NCI-H526 treated with DMSO at 0.1 percent for 48 hours (cell line): ENCODE results near the gene KAT6B.

Experiments
- DNase-seq: peaks from one replicate; lab custom pipeline; 2025; lab: John Stamatoyannopoulos, UW

Gene KAT6B

DNA sequence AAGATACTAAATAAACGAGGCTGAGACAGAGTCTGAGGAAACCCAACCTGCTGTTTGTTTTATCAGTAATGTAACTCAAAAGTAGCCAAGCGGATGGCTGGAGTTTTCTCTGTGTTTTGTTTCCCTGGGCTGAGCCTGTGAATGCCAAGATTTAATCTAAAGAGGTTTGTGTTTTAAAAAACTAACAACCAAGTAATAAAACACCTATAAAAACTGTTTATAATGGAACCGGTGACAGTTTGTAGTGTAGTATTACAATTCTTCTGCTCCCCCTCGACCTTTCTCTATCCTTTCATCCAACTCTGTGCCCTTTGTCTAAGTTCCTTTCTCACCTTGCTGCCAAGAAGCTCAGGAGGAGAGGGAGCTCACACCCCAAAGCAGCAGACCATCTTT, 2.6 kb upstream of the KAT6B start:
- no peak for DNase-seq

DNA sequence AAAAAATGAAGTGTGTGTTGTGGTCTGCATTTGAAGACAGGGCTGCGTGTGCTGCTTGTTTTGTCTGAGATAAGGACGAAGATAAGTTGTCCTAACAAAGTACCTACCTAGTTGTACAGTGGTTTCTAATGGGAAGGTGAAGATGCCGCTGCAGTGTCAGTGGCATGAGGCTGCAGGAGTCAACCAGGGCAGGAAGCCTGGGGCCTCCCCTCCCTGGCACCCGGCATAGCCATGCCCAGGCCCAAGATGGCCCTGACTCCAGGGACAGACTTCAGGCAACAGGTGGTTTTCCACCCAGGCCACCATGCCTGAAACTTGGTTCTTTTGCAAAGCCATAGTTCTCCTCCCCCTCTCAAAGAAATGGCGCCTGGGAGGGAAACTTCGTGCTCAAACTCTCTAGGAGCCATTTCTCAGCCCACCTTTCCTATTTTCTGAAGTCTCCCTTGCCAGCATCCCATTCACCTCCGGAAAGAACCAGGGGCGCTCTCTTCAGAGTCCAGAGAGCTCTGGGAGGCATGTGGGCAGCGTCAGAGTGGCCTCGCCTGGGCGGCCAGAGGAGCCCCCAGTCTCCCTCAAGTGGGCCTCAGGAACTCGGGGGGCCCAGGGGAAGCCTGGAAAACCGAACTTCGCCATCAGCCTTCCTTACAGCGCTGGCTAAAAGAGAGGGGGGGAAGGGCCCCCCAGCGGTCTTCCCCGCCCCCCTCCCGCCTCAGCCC, 2.1 kb upstream of the KAT6B start:
- DNase-seq: no peak

DNA sequence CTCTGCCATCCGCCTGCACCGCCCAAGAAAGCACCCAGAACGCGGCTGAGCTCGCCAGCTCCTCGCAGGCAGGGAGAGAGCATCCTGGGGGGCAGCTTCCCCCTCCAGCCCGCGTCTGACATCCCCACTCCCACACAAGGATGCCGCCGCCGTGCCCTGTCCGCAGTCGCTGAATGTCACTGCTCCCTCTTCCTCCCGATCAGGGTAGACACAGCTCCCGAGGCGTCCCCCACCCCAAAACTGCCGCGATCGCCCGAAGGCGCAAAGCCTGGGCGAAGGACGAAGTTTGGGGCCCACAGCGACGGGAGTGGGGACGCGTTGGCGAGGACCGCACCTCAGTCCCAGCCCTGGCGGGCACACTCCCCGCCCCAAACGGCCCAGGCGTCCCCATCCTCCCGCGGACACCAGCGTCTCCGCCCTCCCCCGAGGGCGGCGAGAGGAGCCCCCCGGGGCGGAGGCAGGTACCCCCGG, 1.5 kb upstream of the KAT6B start:
- DNase-seq: no peak

GRCh38 chr10:74825371-74826141, 844 bp upstream of the KAT6B start:
- peak; percentile 48 for DNase-seq

- DNase-seq: no peak
These were observed 643 bp downstream of the KAT6B start for GRCh38 chr10:74827045-74827441.

GRCh38 chr10:74827694-74828093, 1.3 kb downstream of the KAT6B start:
- DNase-seq: no peak

- DNase-seq: no peak
These were observed 2.5 kb downstream of the KAT6B start for GRCh38 chr10:74828946-74829345.

DNA sequence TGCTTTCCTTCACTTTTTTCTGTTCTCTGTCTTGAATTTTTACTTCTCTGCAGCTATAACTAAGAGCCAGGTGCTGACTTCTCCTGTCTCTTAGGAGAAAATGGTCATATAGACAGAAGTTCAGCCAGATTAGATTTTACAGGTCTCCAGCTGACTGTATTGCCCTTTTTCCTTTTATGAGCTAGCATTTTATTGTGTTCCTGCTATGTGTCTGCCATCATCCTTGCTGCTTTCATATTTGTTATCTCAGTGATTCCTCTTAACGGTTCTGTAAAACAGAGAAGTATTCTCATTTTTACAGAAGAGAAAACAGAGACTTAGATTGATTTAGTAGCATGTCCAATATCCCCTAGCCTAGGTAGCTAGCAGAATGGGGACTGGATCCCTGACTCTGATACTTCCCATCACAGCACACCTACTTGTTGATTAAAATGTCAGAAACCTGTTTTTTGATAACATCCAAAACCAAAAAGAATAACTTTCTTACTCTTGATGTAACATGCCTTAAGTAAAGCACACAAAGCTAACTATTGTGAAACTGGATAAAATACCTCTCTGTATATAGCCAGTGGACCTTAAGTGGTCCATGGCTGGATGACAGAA, 5.2 kb downstream of the KAT6B start:
- DNase-seq: no peak

GRCh38 chr10:74835963-74836362, 9.6 kb downstream of the KAT6B start:
- DNase-seq: no peak

DNA sequence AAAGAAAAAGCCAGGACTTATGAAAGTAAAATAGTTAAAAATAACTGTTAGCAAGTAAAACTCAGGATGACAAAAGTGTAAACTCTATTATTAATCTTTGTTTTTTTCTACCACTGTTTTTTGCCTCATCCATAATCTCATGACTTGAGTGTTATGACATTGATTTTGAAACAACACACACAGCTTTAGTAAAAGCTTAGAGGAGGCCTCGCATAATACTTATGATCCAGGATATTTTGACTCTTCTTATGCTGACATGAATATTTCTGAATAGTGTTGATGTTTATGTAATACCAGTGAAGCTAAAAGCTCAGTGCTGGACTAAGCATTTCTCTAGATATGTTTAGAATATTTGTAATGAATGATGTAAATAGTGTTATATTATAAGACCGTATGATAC, 10.5 kb downstream of the KAT6B start:
- DNase-seq: no peak

DNA sequence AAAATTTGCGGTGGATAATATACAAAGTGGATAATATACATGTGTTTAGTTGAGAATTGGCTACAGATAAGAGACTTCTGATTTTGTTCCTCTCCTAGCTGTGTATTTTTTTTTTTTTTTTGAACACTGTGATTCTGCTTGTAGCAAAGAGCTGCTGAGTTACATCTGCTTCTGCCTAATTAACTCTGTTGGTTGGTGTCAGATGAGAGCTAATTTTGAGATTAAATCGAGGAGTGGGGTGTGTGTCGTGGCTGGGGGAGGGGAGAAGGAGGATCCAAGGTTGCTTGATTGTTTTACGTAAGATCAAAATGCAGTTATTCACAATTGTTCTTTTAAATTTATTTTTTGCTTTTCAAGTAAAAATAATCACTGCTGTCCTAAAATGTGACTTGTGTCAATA, 11.3 kb downstream of the KAT6B start:
- no peak for DNase-seq

- DNase-seq: no peak
These were observed 13.3 kb downstream of the KAT6B start for GRCh38 chr10:74839708-74840107.

- DNase-seq: no peak
These were observed 15.0 kb downstream of the KAT6B start for GRCh38 chr10:74841265-74841973.

DNA sequence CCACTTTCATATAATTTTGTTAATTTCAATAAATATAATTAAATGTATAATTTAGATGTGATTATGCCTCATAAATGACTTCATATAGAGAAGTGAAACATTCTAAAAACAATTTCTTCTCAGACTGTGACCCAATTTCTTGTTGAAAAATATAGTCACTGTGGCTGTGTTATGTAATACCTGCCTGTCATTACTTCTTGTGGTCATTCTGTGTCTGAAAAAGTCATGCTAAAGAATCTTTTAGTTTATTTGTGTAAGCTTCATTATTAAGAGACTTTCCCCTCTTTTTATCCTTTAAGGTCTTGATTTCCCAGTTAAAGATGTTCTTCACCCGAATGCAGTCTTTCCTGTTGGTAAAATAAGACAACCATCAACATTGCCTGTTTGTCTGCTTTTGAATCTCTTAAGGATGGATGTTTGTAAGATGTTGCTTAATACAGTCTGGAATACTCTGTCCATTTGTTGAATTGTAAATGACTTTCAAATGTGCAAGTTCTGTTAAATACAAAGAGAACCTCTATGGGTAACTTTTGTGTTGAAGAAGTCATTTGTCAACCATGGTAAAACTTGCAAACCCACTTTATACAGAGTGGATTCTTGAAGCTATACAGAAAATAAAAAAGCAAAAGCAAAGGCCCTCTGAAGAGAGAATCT, 16.0 kb downstream of the KAT6B start:
- DNase-seq: no peak

DNA sequence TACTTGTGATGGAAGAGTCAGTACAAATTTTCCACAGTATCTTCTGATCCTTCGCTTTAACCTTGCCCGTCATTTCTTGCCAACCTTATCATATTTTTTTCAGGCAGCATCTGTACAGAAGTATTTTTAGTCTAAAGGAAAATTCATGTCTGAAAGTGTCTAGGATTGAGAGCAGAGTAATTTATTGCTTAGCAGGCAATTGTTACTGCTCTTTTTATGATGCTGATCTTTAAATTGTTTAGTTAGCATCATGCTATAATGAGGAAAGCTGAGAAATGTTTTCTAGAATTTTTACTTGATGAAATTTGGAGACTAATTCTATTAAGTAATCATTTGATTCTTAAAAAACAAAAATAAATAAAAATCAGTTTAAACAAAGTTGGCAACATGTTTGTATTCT, 20.6 kb downstream of the KAT6B start:
- DNase-seq: no peak

DNA sequence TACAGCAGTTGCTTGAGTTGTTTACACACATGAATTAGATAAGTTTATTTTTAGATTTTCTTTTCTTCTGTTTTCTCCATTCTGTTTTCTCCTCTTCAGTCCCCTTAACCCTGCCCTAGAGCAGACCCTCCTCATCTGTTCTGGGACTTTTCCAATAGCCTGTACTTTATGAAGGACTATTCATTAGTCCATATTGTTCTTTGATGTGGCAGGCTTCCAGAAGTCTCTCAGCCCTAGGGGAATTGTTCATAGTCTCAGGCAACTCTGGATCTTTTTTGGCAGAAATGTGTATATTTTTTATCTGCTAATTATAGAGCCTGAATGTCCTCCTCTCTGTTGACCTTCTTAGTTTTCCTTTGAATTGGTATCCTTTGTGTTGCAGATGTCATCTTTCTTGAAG, 25.4 kb downstream of the KAT6B start:
- DNase-seq: no peak

- no peak for DNase-seq
These were observed 26.0 kb downstream of the KAT6B start for GRCh38 chr10:74852381-74852780.

DNA sequence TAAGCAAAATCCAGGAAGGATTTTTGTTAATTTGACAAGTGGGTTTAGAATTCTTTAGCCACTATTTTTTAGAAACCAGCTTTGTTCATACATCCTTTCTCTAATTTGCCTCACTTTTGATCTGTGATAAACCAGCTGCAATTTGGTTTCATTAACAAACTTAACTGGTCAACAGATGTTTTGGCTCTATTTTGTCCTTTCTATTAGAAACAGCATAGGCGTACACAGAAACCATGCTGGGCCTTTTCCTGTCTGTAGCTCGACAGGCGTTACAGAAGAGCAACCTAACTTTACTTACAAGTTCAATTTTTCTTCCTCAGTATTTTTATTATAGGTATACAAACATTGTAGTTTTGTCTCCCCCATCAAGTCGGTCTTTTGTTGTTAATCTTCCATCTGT, 28.2 kb downstream of the KAT6B start:
- no peak for DNase-seq

DNA sequence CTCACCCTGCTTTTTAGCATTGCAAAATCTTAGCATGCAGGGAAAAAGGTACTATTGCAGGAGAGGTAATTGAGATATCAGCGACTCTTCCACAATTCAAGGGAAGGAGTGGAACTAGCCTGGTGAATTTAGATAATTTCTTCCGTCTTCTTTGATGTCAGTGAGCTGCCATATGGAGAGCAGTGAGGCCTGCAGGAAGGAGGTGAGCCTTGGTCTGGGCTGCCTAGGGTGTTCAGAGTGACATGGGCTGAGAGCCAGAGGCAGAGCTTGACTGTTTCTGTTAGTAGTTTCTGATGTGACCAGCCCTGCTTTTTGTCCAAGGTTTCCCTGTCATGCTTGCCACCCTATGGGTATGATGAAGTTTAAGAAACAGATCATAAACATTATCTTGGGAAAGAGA, 28.6 kb downstream of the KAT6B start:
- DNase-seq: no peak

DNA sequence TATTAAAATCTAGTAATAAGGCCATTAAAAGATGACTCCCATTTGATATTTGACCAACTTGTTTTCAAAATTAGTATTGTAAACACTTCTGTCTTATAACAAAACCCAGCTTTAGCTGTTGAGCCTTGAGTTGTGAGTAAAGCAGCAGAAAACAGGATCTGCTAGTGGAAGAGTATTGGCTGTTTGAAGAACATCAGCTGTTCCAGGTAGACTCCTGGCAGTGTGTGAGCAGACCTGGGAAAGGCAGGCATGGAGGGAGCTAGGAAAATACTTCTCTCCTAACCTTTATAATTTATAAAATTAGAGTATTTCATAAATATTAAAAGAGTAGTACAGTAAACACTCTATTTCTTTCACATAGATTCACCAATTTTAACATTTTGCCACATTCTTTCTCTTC, 29.0 kb downstream of the KAT6B start:
- DNase-seq: no peak

DNA sequence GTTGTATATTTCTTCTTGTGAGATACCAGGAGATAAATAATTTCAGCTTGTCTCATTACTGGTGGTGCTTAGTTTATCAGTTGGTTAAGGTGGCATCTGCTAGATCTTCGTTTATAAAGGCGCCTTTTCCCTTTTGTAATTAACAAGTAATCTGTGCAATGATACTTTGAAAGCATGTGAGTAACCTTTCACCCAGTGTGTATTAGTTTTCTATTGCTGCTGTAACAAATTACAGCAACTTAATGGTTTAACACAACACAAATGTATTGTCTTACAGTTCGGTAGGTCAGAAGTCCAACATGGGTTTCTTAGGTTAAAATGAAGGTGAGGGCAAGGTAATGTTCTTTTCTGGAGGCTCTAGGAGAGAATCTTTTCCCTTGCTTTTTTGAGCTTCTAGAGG, 30.5 kb downstream of the KAT6B start:
- no peak for DNase-seq

DNA sequence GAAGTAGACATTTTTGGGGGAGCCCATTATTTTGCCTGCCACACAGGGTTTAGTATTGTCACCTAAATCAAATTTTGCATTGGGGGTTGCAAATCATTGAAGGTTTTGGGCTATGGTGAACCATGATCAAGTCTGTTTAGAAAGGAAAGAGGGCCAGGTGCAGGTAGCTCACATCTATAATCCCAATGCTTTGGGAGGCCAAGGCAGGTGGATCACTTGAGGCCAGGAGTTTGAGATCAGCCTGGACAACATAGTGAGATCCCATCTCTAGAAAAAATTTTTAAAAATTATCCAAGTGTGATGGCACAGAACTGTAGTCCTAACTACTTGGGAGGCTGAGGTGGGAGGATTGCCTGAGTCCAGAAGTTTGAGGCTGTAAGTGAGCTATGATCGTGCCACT, 31.2 kb downstream of the KAT6B start:
- DNase-seq: no peak
